ENCODE results near the gene GMDS.

- no peak for TF ChIP-seq CTCF (optimal IDR thresholded peaks at IDR 0.05 in 1 of 3, IDR thresholded peaks at IDR 0.05 in 1 of 3, conservative IDR thresholded peaks at IDR 0.05 in 1 of 3; ENCODE audit: extremely low read depth in 1 of 3, insufficient read depth in 2 of 3, low read length in 3 of 3)
- no peak for TF ChIP-seq EZH2 (IDR thresholded peaks at IDR 0.05; ENCODE audit: low read length)
Observed at GRCh38 chr6:1871724-1872315, 373.6 kb downstream of the GMDS start.

All from keratinocyte (primary cell).